Measurements from ENCODE around the gene MYL10.

The MYL10 gene

GRCh38 chr7:101617451-101618206, 11.5 kb downstream of the MYL10 start:
- no peak for DNase-seq (ENCODE audit: low read depth)
- no peak for TF ChIP-seq CTCF (IDR thresholded peaks at IDR 0.05; ENCODE audit: low read depth, low read length)
- TF ChIP-seq MYC (IDR thresholded peaks at IDR 0.05; ENCODE audit: low read depth, low read length), result no peak
- TF ChIP-seq POLR2A (IDR thresholded peaks at IDR 0.05; ENCODE audit: extremely low read depth, insufficient read length), result no peak
- TF ChIP-seq, protein P1, sequence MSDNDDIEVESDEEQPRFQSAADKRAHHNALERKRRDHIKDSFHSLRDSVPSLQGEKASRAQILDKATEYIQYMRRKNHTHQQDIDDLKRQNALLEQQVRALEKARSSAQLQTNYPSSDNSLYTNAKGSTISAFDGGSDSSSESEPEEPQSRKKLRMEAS (IDR thresholded peaks at IDR 0.05; ENCODE audit: low read depth, low read length), result no peak
- no peak overlapping the region for H3K4me3 ChIP-seq (ENCODE audit: low read depth, low read length)

DNA sequence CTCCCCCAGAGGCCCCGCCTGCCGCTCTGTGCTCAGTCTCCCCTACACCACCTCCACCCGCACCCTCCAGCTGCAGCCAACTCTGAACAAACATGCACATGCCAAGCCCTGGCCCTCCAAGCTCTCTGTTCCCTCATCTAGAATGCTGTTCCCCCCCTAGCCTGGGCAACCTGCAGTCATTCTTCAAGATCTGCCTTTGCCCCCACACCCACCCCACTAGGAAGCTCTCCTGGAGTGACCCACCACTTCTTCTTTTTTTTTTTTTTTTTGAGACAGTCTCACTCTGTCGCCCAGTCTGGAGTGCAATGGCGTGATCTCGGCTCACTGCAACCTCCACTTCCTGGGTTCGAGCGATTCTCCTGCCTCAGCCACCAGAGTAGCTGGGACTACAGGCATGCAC, 13.7 kb downstream of the MYL10 start:
- no peak for DNase-seq (ENCODE audit: low read depth)
- TF ChIP-seq, protein P1 (IDR thresholded peaks at IDR 0.05; ENCODE audit: low read depth, low read length), result no peak
- TF ChIP-seq POLR2A (IDR thresholded peaks at IDR 0.05; ENCODE audit: extremely low read depth, insufficient read length) (no peak), MYC (IDR thresholded peaks at IDR 0.05; ENCODE audit: low read depth, low read length) (no peak), CTCF (IDR thresholded peaks at IDR 0.05; ENCODE audit: low read depth, low read length) (no peak)
- H3K4me3 ChIP-seq (ENCODE audit: low read depth, low read length), result no peak overlapping the region

- TF ChIP-seq POLR2A (IDR thresholded peaks at IDR 0.05; ENCODE audit: extremely low read depth, insufficient read length), result no peak
- no peak for TF ChIP-seq MYC (IDR thresholded peaks at IDR 0.05; ENCODE audit: low read depth, low read length)
- TF ChIP-seq, protein P1 (IDR thresholded peaks at IDR 0.05; ENCODE audit: low read depth, low read length), result no peak
- TF ChIP-seq CTCF (IDR thresholded peaks at IDR 0.05; ENCODE audit: low read depth, low read length), result no peak
- no peak for DNase-seq (ENCODE audit: low read depth)
- H3K4me3 ChIP-seq (ENCODE audit: low read depth, low read length), result no peak overlapping the region
These were observed 14.2 kb downstream of the MYL10 start for GRCh38 chr7:101614939-101615302.

DNA sequence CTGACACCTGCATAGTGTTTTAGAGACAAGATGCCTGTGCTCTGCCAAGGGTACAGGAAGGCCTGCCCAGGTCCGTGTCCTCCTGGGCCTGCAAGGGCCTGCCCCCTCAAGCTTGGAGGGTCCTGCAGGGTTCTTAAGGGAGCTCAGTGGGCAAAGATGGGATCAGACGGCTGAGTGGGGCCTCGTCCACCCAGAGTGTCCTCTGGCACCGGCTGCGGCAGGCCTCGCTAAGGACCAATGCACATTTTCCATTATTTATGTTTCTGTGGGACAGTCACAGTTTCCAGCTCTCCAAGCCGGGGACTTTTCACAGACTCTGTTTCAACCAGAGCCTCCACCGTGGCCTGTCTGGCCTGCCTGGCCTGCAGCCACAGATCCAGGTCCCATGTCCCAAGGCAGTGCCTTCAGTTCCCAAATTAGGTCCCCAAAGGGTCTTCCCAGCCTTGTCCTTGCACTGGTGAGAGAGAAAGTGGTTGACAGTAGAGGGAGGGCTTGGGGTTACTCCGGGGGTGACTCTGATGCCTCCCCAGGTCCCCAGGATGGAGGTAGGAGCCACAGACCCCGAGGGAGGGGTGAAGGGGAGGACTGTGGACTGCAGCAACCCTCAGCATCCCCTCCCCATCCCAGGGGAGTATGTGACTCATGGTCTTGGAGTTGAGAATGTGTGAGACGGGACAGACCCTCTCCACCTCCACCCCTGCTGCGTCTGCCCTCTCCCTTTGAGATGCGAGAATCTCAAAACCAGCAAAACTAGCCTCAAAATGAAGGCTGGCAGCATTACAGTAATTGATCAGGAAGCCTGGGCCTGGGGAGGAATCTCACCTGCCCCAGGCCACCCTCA, 14.8 kb downstream of the MYL10 start:
- TF ChIP-seq MYC (IDR thresholded peaks at IDR 0.05; ENCODE audit: low read depth, low read length) (no peak), CTCF (IDR thresholded peaks at IDR 0.05; ENCODE audit: low read depth, low read length) (no peak), POLR2A (IDR thresholded peaks at IDR 0.05; ENCODE audit: extremely low read depth, insufficient read length) (no peak)
- TF ChIP-seq, protein P1 (IDR thresholded peaks at IDR 0.05; ENCODE audit: low read depth, low read length), result no peak
- peak; percentile 55 for DNase-seq (ENCODE audit: low read depth)
- H3K4me3 ChIP-seq (ENCODE audit: low read depth, low read length), result no peak overlapping the region

DNA sequence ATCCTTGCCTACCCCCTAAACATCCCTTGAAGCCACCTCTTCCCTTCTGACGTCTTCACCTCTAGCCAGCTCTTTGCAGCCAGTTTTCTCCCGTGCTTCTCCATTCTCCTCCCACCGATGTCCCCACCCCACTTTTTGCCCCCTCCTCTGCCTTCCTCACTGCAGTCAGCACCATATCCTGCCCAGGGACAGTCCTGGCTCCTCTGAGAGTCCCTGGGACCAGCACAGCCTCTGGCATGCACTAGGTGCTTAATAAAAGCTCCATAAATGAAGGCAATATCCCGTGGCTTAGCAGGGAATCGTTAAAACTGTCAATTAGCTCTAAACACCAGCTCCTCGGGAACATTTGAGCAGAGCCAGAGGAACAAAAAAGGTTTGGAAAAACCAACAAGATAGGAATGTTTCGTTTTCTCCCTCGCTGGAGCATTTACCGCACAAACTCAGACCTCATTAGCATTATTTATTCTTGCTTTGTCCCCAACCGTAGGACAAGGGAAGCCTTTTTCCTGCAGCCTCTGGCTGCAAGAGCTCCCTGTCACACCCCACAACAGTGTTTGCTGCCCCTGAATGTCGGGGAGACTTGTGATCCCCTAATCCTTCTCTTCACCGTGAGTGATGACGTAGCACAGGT, 16.1 kb downstream of the MYL10 start:
- TF ChIP-seq, protein P1 (IDR thresholded peaks at IDR 0.05; ENCODE audit: low read depth, low read length), result no peak
- TF ChIP-seq CTCF (IDR thresholded peaks at IDR 0.05; ENCODE audit: low read depth, low read length), result no peak
- TF ChIP-seq POLR2A (IDR thresholded peaks at IDR 0.05; ENCODE audit: extremely low read depth, insufficient read length), result no peak
- TF ChIP-seq MYC (IDR thresholded peaks at IDR 0.05; ENCODE audit: low read depth, low read length), result no peak
- no peak for DNase-seq (ENCODE audit: low read depth)
- no peak overlapping the region for H3K4me3 ChIP-seq (ENCODE audit: low read depth, low read length)

All from NB4 (cell line).